ENCODE data around the gene NAT10. TPM values are rescaled to one million over a fixed set of nuclear protein-coding genes. Genes with fewer than 3 reads are reported as not detected.

NAT10 gene
- polyA plus RNA-seq, 1 of the 3 experiments (the other 2 are of a cell fraction), result 31.0 TPM

DNA sequence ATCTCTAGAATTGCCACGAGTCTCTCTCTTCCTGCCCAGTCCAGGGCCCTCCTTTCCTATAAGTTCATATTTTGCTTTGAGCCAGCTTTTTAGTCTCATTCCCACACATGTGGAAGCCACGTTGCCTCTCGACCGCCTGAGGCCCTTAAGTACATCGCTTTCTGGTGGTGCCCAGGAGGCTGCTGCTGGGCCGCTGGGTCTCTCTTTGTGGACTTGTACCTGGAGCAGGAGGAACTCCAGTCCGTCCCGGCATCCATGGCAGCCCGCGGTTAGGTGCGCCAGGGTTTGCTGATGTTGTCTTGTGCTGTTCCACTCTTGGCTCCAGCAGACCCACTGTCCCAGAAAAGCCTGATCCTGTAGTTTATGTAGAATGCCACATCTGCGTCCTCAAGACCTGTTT is 41.0 kb downstream of the NAT10 start (continued):
- TF ChIP-seq PBX3 (IDR thresholded peaks at IDR 0.05) (no peak), CHD2 (IDR thresholded peaks at IDR 0.05; ENCODE audit: low read length, partially characterized antibody) (no peak), RAD21 (IDR thresholded peaks at IDR 0.05; ENCODE audit: low read length) (no peak), EP300 (IDR thresholded peaks at IDR 0.05; ENCODE audit: borderline replicate concordance in 1 of 2, low read depth in 1 of 2, low read length in 1 of 2) (no peak)
- TF ChIP-seq, protein P1, sequence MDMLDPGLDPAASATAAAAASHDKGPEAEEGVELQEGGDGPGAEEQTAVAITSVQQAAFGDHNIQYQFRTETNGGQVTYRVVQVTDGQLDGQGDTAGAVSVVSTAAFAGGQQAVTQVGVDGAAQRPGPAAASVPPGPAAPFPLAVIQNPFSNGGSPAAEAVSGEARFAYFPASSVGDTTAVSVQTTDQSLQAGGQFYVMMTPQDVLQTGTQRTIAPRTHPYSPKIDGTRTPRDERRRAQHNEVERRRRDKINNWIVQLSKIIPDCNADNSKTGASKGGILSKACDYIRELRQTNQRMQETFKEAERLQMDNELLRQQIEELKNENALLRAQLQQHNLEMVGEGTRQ (IDR thresholded peaks at IDR 0.05; ENCODE audit: borderline replicate concordance, low read depth, low read length), result no peak

DNA sequence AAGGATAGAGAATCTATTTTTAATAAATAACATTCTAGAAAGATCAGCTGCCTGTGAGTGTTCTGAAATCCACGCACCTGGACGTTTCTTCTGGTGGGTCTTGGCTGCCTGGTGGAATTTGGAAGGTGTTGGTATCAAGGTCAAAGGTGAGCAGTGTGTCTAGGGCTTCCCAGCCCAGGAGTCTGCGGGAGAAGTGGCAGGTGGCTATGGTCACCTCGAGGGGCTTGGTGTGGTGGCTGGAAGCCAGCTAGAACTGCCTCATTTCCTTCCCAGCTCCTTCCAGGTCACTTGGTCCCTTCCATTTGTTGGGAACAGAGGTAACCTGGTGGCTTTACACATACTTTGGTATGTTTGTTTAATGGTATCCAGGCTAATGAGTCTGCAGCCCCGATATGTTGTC is 41.4 kb downstream of the NAT10 start:
- Histone ChIP-seq H3K27ac (ENCODE audit: low read depth in 2 of 2, low read length in 1 of 2) (no peak overlapping the region), H4K20me1 (ENCODE audit: insufficient read depth) (no peaks in the 10 kb centered on the region), H3K79me2 (ENCODE audit: insufficient read depth) (no peaks in the 10 kb centered on the region), H3F3A (replicated peaks; ENCODE audit: insufficient read depth) (no peaks in the 10 kb centered on the region), H3K27me3 (ENCODE audit: insufficient read depth) (no peaks in the 10 kb centered on the region), H3K9ac (no peak overlapping the region), H2AFZ (ENCODE audit: low read depth) (no peak overlapping the region), H3K9me2 (no peaks in the 10 kb centered on the region), H3K4me3 (ENCODE audit: low read depth in 2 of 2, low read length in 1 of 2) (no peak overlapping the region), H3K36me3 (replicated peaks in 1 of 2; ENCODE audit: control insufficient read depth in 1 of 2, insufficient read depth in 2 of 2, low read length in 1 of 2) (peaks cover 33 to 86% of the 10 kb centered on the region in 2 experiments), H3K9me3 (no peaks in the 10 kb centered on the region), H3K4me1 (ENCODE audit: control insufficient read depth in 1 of 2, insufficient read depth in 2 of 2, low read depth in 1 of 2, low read length in 1 of 2) (peaks cover 0 to 24% of the 10 kb centered on the region in 2 experiments; a peak in 3 of 4 replicates), H3K4me2 (no peak overlapping the region)
- ChIA-PET CTCF (no interaction called here), POLR2A (no interaction called here)
- 94% methylated on average over 5 of the region's 5 CpGs for WGBS (ENCODE audit: low lambda C conversion rate)
- no peak for DNase-seq
- TF ChIP-seq SMC3 (IDR thresholded peaks at IDR 0.05; ENCODE audit: low read depth, low read length) (no peak), TAF1 (IDR thresholded peaks at IDR 0.05; ENCODE audit: borderline replicate concordance, low read depth, low read length) (no peak), SIN3A (IDR thresholded peaks at IDR 0.05; ENCODE audit: borderline replicate concordance, low read depth, low read length) (no peak), RCOR1 (IDR thresholded peaks at IDR 0.05; ENCODE audit: low read length) (no peak), RFX5 (IDR thresholded peaks at IDR 0.05; ENCODE audit: low read length) (no peak), NRF1 (IDR thresholded peaks at IDR 0.05; ENCODE audit: low read depth, low read length) (no peak), POLR2AphosphoS5 (IDR thresholded peaks at IDR 0.05; ENCODE audit: low read depth, low read length) (no peak), NFIC (IDR thresholded peaks at IDR 0.05; ENCODE audit: borderline replicate concordance) (no peak)

DNA sequence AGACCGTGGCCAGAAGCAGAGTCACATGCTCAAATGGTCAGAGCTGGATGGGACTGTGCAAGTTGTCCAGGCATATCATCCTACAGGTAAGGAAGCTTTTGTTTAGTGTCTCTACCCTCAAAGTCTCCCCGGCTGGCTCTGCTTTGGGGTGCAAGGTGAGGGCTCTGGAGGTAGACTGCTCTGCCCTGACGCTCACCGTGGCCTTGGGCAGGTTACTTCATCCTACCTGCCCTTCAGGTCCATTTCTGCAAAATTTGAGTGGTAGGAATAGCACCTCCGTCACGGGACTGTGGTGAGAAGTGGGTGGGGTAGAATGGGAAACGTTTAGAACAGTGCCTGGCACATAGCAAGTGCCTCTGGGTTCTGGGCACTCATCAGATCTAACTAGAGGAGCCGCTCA is 42.2 kb downstream of the NAT10 start:
- Histone ChIP-seq H4K20me1 (ENCODE audit: insufficient read depth) (no peaks in the 10 kb centered on the region), H3K4me1 (ENCODE audit: control insufficient read depth in 1 of 2, insufficient read depth in 2 of 2, low read depth in 1 of 2, low read length in 1 of 2) (peaks cover 0 to 28% of the 10 kb centered on the region in 2 experiments; a peak in 3 of 4 replicates), H3K4me3 (ENCODE audit: low read depth in 2 of 2, low read length in 1 of 2) (no peak overlapping the region), H3K27ac (ENCODE audit: low read depth in 2 of 2, low read length in 1 of 2) (no peak overlapping the region), H2AFZ (ENCODE audit: low read depth) (no peak overlapping the region), H3F3A (replicated peaks; ENCODE audit: insufficient read depth) (no peaks in the 10 kb centered on the region), H3K79me2 (ENCODE audit: insufficient read depth) (no peaks in the 10 kb centered on the region), H3K4me2 (no peak overlapping the region), H3K9me3 (no peaks in the 10 kb centered on the region), H3K36me3 (replicated peaks in 1 of 2; ENCODE audit: control insufficient read depth in 1 of 2, insufficient read depth in 2 of 2, low read length in 1 of 2) (peaks cover 26 to 85% of the 10 kb centered on the region in 2 experiments), H3K9me2 (no peaks in the 10 kb centered on the region), H3K27me3 (ENCODE audit: insufficient read depth) (no peaks in the 10 kb centered on the region), H3K9ac (no peak overlapping the region)
- WGBS (ENCODE audit: low lambda C conversion rate), result 91% methylated on average over 8 of the region's 8 CpGs
- no peak for DNase-seq
- CTCF ChIA-PET, result interaction anchor here (1.0 to 1.5 kb wide), 2 partner anchors 27 to 46 kb away, joined by 3 to 7 read pairs; no protein-coding TSS in a partner anchor
- no peak for TF ChIP-seq SMC3 (IDR thresholded peaks at IDR 0.05; ENCODE audit: low read depth, low read length)
- no peak for TF ChIP-seq YY1 (IDR thresholded peaks at IDR 0.05; ENCODE audit: low read depth)
- no peak for TF ChIP-seq MXI1 (IDR thresholded peaks at IDR 0.05; ENCODE audit: low read depth, low read length)
- no peak for TF ChIP-seq RFX5 (IDR thresholded peaks at IDR 0.05; ENCODE audit: low read length)
- TF ChIP-seq EP300 (IDR thresholded peaks at IDR 0.05; ENCODE audit: borderline replicate concordance in 1 of 2, low read depth in 1 of 2, low read length in 1 of 2), result no peak
- TF ChIP-seq, protein P2, sequence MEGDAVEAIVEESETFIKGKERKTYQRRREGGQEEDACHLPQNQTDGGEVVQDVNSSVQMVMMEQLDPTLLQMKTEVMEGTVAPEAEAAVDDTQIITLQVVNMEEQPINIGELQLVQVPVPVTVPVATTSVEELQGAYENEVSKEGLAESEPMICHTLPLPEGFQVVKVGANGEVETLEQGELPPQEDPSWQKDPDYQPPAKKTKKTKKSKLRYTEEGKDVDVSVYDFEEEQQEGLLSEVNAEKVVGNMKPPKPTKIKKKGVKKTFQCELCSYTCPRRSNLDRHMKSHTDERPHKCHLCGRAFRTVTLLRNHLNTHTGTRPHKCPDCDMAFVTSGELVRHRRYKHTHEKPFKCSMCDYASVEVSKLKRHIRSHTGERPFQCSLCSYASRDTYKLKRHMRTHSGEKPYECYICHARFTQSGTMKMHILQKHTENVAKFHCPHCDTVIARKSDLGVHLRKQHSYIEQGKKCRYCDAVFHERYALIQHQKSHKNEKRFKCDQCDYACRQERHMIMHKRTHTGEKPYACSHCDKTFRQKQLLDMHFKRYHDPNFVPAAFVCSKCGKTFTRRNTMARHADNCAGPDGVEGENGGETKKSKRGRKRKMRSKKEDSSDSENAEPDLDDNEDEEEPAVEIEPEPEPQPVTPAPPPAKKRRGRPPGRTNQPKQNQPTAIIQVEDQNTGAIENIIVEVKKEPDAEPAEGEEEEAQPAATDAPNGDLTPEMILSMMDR (IDR thresholded peaks at IDR 0.05), result no peak
- TF ChIP-seq TCF12 (IDR thresholded peaks at IDR 0.05), result no peak
- TF ChIP-seq RCOR1 (IDR thresholded peaks at IDR 0.05; ENCODE audit: low read length), result no peak
- no peak for TF ChIP-seq RAD21 (IDR thresholded peaks at IDR 0.05; ENCODE audit: low read length)
- no peak for TF ChIP-seq POLR2AphosphoS5 (IDR thresholded peaks at IDR 0.05; ENCODE audit: low read depth, low read length)
- no peak for TF ChIP-seq NRF1 (IDR thresholded peaks at IDR 0.05; ENCODE audit: low read depth, low read length)
- POLR2A ChIA-PET, result no interaction called here

Data from SK-N-SH (cell line).